ENCODE data around the gene GABBR2. TPM values are rescaled to one million over a fixed set of nuclear protein-coding genes. Genes with fewer than 3 reads are reported as not detected.

The GABBR2 gene
- total and polyA plus RNA-seq, 2 experiments from 2014 or later: 0.89 to 1.3 TPM

DNA sequence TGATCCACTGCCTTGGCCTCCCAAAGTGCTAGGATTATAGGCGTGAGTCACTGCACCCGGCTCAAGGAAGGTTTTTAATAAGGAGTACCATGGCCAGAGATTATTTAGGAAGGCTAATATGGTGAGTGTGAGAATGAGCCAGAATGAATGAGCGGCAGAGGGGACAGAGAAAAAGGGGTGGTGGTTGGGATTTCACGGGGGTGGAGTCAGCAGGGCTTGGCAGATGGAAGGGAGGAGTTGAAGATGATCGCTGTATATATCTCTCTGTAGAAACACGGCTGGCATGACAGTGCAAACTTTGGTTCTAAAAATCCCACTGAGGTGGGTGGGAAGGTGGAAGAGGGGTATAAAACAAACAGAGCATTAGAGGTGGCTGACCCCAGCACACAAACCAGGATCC lies 276.6 kb downstream of the GABBR2 start:
- TF ChIP-seq, protein P1, sequence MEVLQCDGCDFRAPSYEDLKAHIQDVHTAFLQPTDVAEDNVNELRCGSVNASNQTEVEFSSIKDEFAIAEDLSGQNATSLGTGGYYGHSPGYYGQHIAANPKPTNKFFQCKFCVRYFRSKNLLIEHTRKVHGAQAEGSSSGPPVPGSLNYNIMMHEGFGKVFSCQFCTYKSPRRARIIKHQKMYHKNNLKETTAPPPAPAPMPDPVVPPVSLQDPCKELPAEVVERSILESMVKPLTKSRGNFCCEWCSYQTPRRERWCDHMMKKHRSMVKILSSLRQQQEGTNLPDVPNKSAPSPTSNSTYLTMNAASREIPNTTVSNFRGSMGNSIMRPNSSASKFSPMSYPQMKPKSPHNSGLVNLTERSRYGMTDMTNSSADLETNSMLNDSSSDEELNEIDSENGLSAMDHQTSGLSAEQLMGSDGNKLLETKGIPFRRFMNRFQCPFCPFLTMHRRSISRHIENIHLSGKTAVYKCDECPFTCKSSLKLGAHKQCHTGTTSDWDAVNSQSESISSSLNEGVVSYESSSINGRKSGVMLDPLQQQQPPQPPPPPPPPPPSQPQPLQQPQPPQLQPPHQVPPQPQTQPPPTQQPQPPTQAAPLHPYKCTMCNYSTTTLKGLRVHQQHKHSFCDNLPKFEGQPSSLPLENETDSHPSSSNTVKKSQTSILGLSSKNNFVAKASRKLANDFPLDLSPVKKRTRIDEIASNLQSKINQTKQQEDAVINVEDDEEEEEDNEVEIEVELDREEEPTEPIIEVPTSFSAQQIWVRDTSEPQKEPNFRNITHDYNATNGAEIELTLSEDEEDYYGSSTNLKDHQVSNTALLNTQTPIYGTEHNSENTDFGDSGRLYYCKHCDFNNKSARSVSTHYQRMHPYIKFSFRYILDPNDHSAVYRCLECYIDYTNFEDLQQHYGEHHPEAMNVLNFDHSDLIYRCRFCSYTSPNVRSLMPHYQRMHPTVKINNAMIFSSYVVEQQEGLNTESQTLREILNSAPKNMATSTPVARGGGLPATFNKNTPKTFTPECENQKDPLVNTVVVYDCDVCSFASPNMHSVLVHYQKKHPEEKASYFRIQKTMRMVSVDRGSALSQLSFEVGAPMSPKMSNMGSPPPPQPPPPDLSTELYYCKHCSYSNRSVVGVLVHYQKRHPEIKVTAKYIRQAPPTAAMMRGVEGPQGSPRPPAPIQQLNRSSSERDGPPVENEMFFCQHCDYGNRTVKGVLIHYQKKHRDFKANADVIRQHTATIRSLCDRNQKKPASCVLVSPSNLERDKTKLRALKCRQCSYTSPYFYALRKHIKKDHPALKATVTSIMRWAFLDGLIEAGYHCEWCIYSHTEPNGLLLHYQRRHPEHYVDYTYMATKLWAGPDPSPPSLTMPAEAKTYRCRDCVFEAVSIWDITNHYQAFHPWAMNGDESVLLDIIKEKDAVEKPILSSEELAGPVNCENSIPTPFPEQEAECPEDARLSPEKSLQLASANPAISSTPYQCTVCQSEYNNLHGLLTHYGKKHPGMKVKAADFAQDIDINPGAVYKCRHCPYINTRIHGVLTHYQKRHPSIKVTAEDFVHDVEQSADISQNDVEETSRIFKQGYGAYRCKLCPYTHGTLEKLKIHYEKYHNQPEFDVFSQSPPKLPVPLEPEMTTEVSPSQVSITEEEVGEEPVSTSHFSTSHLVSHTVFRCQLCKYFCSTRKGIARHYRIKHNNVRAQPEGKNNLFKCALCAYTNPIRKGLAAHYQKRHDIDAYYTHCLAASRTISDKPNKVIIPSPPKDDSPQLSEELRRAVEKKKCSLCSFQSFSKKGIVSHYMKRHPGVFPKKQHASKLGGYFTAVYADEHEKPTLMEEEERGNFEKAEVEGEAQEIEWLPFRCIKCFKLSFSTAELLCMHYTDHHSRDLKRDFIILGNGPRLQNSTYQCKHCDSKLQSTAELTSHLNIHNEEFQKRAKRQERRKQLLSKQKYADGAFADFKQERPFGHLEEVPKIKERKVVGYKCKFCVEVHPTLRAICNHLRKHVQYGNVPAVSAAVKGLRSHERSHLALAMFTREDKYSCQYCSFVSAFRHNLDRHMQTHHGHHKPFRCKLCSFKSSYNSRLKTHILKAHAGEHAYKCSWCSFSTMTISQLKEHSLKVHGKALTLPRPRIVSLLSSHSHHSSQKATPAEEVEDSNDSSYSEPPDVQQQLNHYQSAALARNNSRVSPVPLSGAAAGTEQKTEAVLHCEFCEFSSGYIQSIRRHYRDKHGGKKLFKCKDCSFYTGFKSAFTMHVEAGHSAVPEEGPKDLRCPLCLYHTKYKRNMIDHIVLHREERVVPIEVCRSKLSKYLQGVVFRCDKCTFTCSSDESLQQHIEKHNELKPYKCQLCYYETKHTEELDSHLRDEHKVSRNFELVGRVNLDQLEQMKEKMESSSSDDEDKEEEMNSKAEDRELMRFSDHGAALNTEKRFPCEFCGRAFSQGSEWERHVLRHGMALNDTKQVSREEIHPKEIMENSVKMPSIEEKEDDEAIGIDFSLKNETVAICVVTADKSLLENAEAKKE (CRISPR knock-in tag; IDR thresholded peaks at IDR 0.05): no peak
- TF ChIP-seq CREB1 (CRISPR knock-in tag; IDR thresholded peaks at IDR 0.05; ENCODE audit: low read depth): no peak
- no peak for TF ChIP-seq JUNB (IDR thresholded peaks at IDR 0.05; ENCODE audit: unreplicated experiment)
- no peak for TF ChIP-seq STAT1 (IDR thresholded peaks at IDR 0.05; ENCODE audit: unreplicated experiment)
- no peak for TF ChIP-seq NANOG (IDR thresholded peaks at IDR 0.05; ENCODE audit: borderline replicate concordance)
- TF ChIP-seq, protein P2, sequence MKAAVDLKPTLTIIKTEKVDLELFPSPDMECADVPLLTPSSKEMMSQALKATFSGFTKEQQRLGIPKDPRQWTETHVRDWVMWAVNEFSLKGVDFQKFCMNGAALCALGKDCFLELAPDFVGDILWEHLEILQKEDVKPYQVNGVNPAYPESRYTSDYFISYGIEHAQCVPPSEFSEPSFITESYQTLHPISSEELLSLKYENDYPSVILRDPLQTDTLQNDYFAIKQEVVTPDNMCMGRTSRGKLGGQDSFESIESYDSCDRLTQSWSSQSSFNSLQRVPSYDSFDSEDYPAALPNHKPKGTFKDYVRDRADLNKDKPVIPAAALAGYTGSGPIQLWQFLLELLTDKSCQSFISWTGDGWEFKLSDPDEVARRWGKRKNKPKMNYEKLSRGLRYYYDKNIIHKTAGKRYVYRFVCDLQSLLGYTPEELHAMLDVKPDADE (IDR thresholded peaks at IDR 0.05): no peak
- TF ChIP-seq POLR2AphosphoS5 (IDR thresholded peaks at IDR 0.05; ENCODE audit: low read depth): no peak
- TF ChIP-seq, protein P3, sequence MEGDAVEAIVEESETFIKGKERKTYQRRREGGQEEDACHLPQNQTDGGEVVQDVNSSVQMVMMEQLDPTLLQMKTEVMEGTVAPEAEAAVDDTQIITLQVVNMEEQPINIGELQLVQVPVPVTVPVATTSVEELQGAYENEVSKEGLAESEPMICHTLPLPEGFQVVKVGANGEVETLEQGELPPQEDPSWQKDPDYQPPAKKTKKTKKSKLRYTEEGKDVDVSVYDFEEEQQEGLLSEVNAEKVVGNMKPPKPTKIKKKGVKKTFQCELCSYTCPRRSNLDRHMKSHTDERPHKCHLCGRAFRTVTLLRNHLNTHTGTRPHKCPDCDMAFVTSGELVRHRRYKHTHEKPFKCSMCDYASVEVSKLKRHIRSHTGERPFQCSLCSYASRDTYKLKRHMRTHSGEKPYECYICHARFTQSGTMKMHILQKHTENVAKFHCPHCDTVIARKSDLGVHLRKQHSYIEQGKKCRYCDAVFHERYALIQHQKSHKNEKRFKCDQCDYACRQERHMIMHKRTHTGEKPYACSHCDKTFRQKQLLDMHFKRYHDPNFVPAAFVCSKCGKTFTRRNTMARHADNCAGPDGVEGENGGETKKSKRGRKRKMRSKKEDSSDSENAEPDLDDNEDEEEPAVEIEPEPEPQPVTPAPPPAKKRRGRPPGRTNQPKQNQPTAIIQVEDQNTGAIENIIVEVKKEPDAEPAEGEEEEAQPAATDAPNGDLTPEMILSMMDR (conservative IDR thresholded peaks at IDR 0.05; ENCODE audit: low read depth in 2 of 2): no peak
- no peak for TF ChIP-seq EZH2phosphoT487 (IDR thresholded peaks at IDR 0.05; ENCODE audit: unreplicated experiment)
- TF ChIP-seq, protein P4, sequence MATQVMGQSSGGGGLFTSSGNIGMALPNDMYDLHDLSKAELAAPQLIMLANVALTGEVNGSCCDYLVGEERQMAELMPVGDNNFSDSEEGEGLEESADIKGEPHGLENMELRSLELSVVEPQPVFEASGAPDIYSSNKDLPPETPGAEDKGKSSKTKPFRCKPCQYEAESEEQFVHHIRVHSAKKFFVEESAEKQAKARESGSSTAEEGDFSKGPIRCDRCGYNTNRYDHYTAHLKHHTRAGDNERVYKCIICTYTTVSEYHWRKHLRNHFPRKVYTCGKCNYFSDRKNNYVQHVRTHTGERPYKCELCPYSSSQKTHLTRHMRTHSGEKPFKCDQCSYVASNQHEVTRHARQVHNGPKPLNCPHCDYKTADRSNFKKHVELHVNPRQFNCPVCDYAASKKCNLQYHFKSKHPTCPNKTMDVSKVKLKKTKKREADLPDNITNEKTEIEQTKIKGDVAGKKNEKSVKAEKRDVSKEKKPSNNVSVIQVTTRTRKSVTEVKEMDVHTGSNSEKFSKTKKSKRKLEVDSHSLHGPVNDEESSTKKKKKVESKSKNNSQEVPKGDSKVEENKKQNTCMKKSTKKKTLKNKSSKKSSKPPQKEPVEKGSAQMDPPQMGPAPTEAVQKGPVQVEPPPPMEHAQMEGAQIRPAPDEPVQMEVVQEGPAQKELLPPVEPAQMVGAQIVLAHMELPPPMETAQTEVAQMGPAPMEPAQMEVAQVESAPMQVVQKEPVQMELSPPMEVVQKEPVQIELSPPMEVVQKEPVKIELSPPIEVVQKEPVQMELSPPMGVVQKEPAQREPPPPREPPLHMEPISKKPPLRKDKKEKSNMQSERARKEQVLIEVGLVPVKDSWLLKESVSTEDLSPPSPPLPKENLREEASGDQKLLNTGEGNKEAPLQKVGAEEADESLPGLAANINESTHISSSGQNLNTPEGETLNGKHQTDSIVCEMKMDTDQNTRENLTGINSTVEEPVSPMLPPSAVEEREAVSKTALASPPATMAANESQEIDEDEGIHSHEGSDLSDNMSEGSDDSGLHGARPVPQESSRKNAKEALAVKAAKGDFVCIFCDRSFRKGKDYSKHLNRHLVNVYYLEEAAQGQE (IDR thresholded peaks at IDR 0.05; ENCODE audit: unreplicated experiment): no peak
- no peak for TF ChIP-seq ZNF331 (CRISPR knock-in tag; IDR thresholded peaks at IDR 0.05; ENCODE audit: low read depth)
- TF ChIP-seq ZNF114 (CRISPR knock-in tag; IDR thresholded peaks at IDR 0.05): no peak
- Histone ChIP-seq H3K36me3 (ENCODE audit: insufficient read depth) (no peaks in the 10 kb centered on the region), H3K27me3 (ENCODE audit: insufficient read depth) (no peaks in the 10 kb centered on the region), H3K4me1 (ENCODE audit: insufficient read depth) (no peaks in the 10 kb centered on the region), H3F3A (replicated peaks; ENCODE audit: low read depth) (no peaks in the 10 kb centered on the region), H2AFZ (no peak overlapping the region), H3K9me2 (ENCODE audit: insufficient read depth) (peaks cover 12% of the 10 kb centered on the region; the same call in 1 of the 2 replicates), H3K79me2 (replicated peaks; ENCODE audit: insufficient read depth) (no peaks in the 10 kb centered on the region), H3K4me3 (no peak overlapping the region), H3K4me2 (no peak overlapping the region), H4K20me1 (replicated peaks; ENCODE audit: insufficient read depth) (no peaks in the 10 kb centered on the region), H3K27ac (ENCODE audit: low read depth) (no peak overlapping the region)
- Mint-ChIP-seq H3K4me3 (no peak overlapping the region), H3K9me3 (peaks cover 3% of the 10 kb centered on the region; the same call in 1 of the 3 replicates), H3K36me3 (ENCODE audit: low read depth) (no peaks in the 10 kb centered on the region), H3K27me3 (ENCODE audit: insufficient read depth, low read depth, poor library complexity) (peaks cover 12% of the 10 kb centered on the region), H3K4me1 (no peaks in the 10 kb centered on the region), H3K27ac (no peak overlapping the region)
- no peak for ATAC-seq
- no peak for DNase-seq (ENCODE audit: low spot score)

Data from GM23338 (cell line).